Measurements from ENCODE around the gene B4GALT6. TPM values are rescaled to one million over a fixed set of nuclear protein-coding genes. Genes with fewer than 3 reads are reported as not detected.

Gene B4GALT6
- total and polyA plus RNA-seq, 2 of the 8 experiments (the other 6 are each of a cell fraction or from before 2014, with no cell fraction given): 6.3 to 41.5 TPM

GRCh38 chr18:31658670-31659575 is 25.5 kb downstream of the B4GALT6 start (continued):
- TF ChIP-seq CHD7 (IDR thresholded peaks at IDR 0.05; ENCODE audit: insufficient replicate concordance, low read length) (no peak), GTF2F1 (IDR thresholded peaks at IDR 0.05; ENCODE audit: borderline replicate concordance, low read depth, low read length) (no peak), RAD21 (IDR thresholded peaks at IDR 0.05 in 1 of 2, conservative IDR thresholded peaks at IDR 0.05 in 1 of 2; ENCODE audit: low read depth in 2 of 2, low read length in 2 of 2) (no peak), KDM4A (IDR thresholded peaks at IDR 0.05; ENCODE audit: low read depth, low read length, severe bottlenecking) (no peak), ZNF274 (IDR thresholded peaks at IDR 0.05; ENCODE audit: borderline replicate concordance, extremely low read depth, low read length) (no peak), FOSL1 (IDR thresholded peaks at IDR 0.05; ENCODE audit: insufficient read depth, low read depth, low read length) (no peak), EZH2 (IDR thresholded peaks at IDR 0.05; ENCODE audit: low read depth, low read length, severe bottlenecking) (no peak)

Data from H1 (cell line).